ES-I3 (cell line): Measurements from ENCODE around the gene SMIM31.

ENCODE experiments used
- H3K36me3 ChIP-seq: 2 replicates; pipeline ENCODE4 v1.6.1; 2013; ENCODE audit warnings: mild to moderate bottlenecking, low read length, control low read depth, moderate library complexity; ENCODE audit not compliant: insufficient read depth
- H3K4me1 ChIP-seq: 2 replicates; pipeline ENCODE4 v1.6.1; 2013; ENCODE audit warnings: mild to moderate bottlenecking, control low read depth, low read length; ENCODE audit not compliant: insufficient read depth
- H3K9ac ChIP-seq: 2 replicates; pipeline ENCODE4 v1.6.1; 2013; ENCODE audit warnings: low read depth, mild to moderate bottlenecking, low read length, moderate library complexity
- H3K9me3 ChIP-seq: 2 replicates; pipeline ENCODE4 v1.6.1; 2013; ENCODE audit warnings: mild to moderate bottlenecking, low read length, moderate library complexity; ENCODE audit not compliant: control insufficient read depth, insufficient read depth

Gene SMIM31

GRCh38 chr4:164765833-164766232, 11.9 kb downstream of the SMIM31 start:
- H3K9me3 ChIP-seq, result no peaks in the 10 kb centered on the region; the same call in 1 of the 2 replicates
- H3K36me3 ChIP-seq, result no peaks in the 10 kb centered on the region
- no peaks in the 10 kb centered on the region for H3K4me1 ChIP-seq
- no peak overlapping the region for H3K9ac ChIP-seq

- H3K9ac ChIP-seq, result no peak overlapping the region
- H3K4me1 ChIP-seq, result no peaks in the 10 kb centered on the region
- no peaks in the 10 kb centered on the region for H3K36me3 ChIP-seq
- H3K9me3 ChIP-seq, result no peaks in the 10 kb centered on the region; the same call in 1 of the 2 replicates
Observed at GRCh38 chr4:164768516-164768915, 14.6 kb downstream of the SMIM31 start.

GRCh38 chr4:164770010-164770724, 16.2 kb downstream of the SMIM31 start:
- H3K36me3 ChIP-seq, result no peaks in the 10 kb centered on the region
- H3K4me1 ChIP-seq, result peaks cover 3% of the 10 kb centered on the region; the same call in 1 of the 2 replicates
- no peaks in the 10 kb centered on the region; the same call in 1 of the 2 replicates for H3K9me3 ChIP-seq
- H3K9ac ChIP-seq, result no peak overlapping the region

- Histone ChIP-seq H3K9ac (no peak overlapping the region), H3K4me1 (peaks cover 10% of the 10 kb centered on the region; the same call in 1 of the 2 replicates), H3K36me3 (no peaks in the 10 kb centered on the region), H3K9me3 (no peaks in the 10 kb centered on the region)
Observed at GRCh38 chr4:164771088-164771487, 17.2 kb downstream of the SMIM31 start.

- Histone ChIP-seq H3K9me3 (no peaks in the 10 kb centered on the region), H3K36me3 (no peaks in the 10 kb centered on the region), H3K9ac (no peak overlapping the region), H3K4me1 (peaks cover 10% of the 10 kb centered on the region; the same call in 1 of the 2 replicates)
Observed at GRCh38 chr4:164772076-164772475, 18.1 kb downstream of the SMIM31 start.

- H3K9me3 ChIP-seq, result no peaks in the 10 kb centered on the region
- no peaks in the 10 kb centered on the region for H3K36me3 ChIP-seq
- H3K4me1 ChIP-seq, result peaks cover 14% of the 10 kb centered on the region; the same call in 1 of the 2 replicates
- no peak overlapping the region for H3K9ac ChIP-seq
Observed at GRCh38 chr4:164779080-164779479, 25.1 kb downstream of the SMIM31 start.

- Histone ChIP-seq H3K9ac (no peak overlapping the region), H3K9me3 (no peaks in the 10 kb centered on the region), H3K4me1 (peaks cover 15% of the 10 kb centered on the region; the same call in 1 of the 2 replicates), H3K36me3 (no peaks in the 10 kb centered on the region)
Observed at GRCh38 chr4:164779811-164780216, 25.9 kb downstream of the SMIM31 start.

GRCh38 chr4:164780839-164781238, 26.9 kb downstream of the SMIM31 start:
- Histone ChIP-seq H3K9me3 (no peaks in the 10 kb centered on the region), H3K36me3 (no peaks in the 10 kb centered on the region), H3K4me1 (peaks cover 6% of the 10 kb centered on the region; the same call in 1 of the 2 replicates), H3K9ac (no peak overlapping the region)

- Histone ChIP-seq H3K4me1 (peaks cover 6% of the 10 kb centered on the region; the same call in 1 of the 2 replicates), H3K36me3 (no peaks in the 10 kb centered on the region), H3K9me3 (no peaks in the 10 kb centered on the region), H3K9ac (no peak overlapping the region)
Observed at GRCh38 chr4:164783976-164784375, 30.0 kb downstream of the SMIM31 start.

GRCh38 chr4:164789047-164789446, 35.1 kb downstream of the SMIM31 start:
- no peak overlapping the region for H3K9ac ChIP-seq
- H3K9me3 ChIP-seq, result no peaks in the 10 kb centered on the region; the same call in 1 of the 2 replicates
- no peaks in the 10 kb centered on the region for H3K36me3 ChIP-seq
- peaks cover 8% of the 10 kb centered on the region; the same call in 1 of the 2 replicates for H3K4me1 ChIP-seq

- Histone ChIP-seq H3K36me3 (no peaks in the 10 kb centered on the region), H3K9me3 (no peaks in the 10 kb centered on the region; the same call in 1 of the 2 replicates), H3K4me1 (peaks cover 5% of the 10 kb centered on the region; the same call in 1 of the 2 replicates), H3K9ac (no peak overlapping the region)
Observed at GRCh38 chr4:164790249-164790648, 36.3 kb downstream of the SMIM31 start.

- H3K9ac ChIP-seq, result no peak overlapping the region
Observed at GRCh38 chr4:164799410-164799809, 45.5 kb downstream of the SMIM31 start.

GRCh38 chr4:164800786-164801185, 46.9 kb downstream of the SMIM31 start:
- no peaks in the 10 kb centered on the region for H3K36me3 ChIP-seq
- peaks cover 26% of the 10 kb centered on the region for H3K4me1 ChIP-seq
- H3K9ac ChIP-seq, result no peak overlapping the region
- H3K9me3 ChIP-seq, result no peaks in the 10 kb centered on the region

More at GRCh38 chr4:164799410-164799809, 45.5 kb downstream of the SMIM31 start:
- no peaks in the 10 kb centered on the region for H3K9me3 ChIP-seq
- H3K36me3 ChIP-seq, result no peaks in the 10 kb centered on the region
- peaks cover 26% of the 10 kb centered on the region for H3K4me1 ChIP-seq

GRCh38 chr4:164802301-164802901, 48.5 kb downstream of the SMIM31 start:
- H3K36me3 ChIP-seq, result no peaks in the 10 kb centered on the region
- H3K4me1 ChIP-seq, result peaks cover 28% of the 10 kb centered on the region
- no peak overlapping the region for H3K9ac ChIP-seq
- H3K9me3 ChIP-seq, result no peaks in the 10 kb centered on the region

- H3K9me3 ChIP-seq, result no peaks in the 10 kb centered on the region
- no peak overlapping the region for H3K9ac ChIP-seq
- H3K36me3 ChIP-seq, result no peaks in the 10 kb centered on the region
- H3K4me1 ChIP-seq, result peaks cover 32% of the 10 kb centered on the region
Observed at GRCh38 chr4:164803702-164804101, 49.8 kb downstream of the SMIM31 start.
